ENCODE results near the gene DPEP1. TPM values are rescaled to one million over a fixed set of nuclear protein-coding genes. Genes with fewer than 3 reads are reported as not detected.
"Not testable (repeated sequence)": the region's sequence is repeated elsewhere in the genome, so short reads cannot be mapped to it uniquely, and the experiment has no call there.

The DPEP1 gene
- 0.17 TPM in 1 of 2 replicates, not detected in the other for total RNA-seq (2014; rRNA removed; shearing (Covaris generic))
- 0.39 TPM in 1 of 2 replicates, not detected in the other for polyA plus RNA-seq (2014; cell fraction: nucleus; rRNA removed)

DNA sequence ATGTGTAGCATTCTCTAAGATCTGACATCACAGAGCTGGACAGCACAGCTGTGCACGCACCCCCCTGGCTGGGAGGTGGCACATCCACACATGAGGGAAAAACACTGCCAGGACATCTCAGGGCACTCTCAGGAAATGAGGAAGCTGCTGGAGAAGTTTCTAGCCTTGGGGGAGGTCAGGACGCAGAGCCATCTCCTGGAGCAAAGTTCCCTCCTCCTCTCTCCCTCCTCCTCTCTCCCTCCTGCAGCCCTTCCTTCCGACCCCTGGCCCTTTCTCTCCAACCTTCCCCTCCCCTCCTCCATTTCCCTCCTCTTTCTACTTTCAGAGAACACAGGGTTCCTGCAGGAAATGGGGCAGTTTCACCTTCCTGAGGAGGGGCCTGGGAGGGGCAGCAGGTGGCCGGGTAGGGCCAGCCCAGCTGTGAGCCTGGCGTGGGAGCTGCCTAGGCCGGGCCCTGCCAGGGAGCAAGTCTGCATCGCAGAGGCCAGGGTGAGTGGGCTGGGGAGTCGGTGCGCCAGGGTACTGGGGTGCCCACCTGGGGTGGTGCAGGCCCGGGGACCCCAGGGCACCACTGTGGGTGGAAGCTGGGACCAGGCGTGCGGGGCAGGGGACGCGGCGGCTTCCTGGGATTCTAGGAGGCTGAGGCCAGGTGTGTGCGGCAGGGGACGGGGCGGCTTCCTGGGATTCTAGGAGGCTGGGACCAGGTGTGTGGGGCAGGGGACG, at the start of gene DPEP1:
TSS of gene DPEP1 (plus strand) at position 412 of the 723 bp plus-strand sequence. CDS start 16,769 bp downstream, outside the sequence.
- no peak for DNase-seq (ENCODE audit: extremely low read depth, low read depth)

DNA sequence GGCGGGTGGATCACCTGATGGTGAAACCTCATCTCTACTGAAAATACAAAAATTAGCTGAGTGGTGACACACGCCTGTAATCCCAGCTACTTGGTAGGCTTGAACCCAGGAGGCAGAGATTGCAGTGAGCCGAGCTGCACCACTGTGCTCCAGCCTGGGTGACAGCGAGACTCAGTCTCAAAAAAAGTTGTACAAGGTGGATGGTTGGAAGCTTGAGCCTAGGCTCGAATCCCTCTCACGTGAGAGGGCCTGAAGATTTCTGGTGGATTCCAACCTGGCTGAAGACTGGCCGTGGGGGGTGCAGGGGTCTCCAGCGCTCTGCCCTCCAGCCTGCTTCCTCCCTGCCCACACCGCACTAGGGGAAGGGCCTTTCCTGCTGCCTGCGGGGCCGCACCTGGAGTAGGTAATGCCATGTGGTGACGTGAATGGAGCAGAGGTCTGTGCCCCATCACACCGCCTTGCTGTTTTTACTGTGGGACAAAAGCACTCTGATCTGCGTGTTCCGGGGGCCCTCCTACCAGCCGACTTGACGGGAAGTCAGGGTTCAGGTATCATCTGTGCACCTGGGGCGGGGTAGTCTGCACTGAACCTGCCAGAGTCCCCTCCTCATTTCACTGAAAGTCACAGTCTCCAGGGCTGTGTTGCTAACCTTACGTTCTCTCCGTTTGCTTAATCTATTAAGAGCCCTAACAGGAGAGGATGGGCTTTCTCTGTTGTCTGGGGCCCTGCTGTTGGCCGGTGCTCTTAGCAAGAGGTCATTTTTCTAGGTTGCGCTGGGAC, 48.8 kb upstream of the DPEP1 start:
- DNase-seq (ENCODE audit: extremely low read depth, low read depth), result no peak

DNA sequence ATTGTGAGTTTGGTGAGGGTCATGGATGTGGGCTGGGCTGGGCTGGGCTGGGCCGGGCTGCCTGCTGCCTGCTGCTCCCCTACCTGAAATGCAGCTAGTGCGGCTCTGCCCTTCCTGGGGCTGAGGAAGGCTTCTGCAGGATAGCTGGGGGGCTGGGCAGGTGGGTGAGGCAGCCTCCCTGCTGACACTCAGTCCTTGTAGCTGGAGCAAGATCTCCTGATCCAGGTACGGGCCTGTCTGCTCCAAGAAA, 48.3 kb upstream of the DPEP1 start:
- DNase-seq (ENCODE audit: extremely low read depth, low read depth), result peak; percentile 60

DNA sequence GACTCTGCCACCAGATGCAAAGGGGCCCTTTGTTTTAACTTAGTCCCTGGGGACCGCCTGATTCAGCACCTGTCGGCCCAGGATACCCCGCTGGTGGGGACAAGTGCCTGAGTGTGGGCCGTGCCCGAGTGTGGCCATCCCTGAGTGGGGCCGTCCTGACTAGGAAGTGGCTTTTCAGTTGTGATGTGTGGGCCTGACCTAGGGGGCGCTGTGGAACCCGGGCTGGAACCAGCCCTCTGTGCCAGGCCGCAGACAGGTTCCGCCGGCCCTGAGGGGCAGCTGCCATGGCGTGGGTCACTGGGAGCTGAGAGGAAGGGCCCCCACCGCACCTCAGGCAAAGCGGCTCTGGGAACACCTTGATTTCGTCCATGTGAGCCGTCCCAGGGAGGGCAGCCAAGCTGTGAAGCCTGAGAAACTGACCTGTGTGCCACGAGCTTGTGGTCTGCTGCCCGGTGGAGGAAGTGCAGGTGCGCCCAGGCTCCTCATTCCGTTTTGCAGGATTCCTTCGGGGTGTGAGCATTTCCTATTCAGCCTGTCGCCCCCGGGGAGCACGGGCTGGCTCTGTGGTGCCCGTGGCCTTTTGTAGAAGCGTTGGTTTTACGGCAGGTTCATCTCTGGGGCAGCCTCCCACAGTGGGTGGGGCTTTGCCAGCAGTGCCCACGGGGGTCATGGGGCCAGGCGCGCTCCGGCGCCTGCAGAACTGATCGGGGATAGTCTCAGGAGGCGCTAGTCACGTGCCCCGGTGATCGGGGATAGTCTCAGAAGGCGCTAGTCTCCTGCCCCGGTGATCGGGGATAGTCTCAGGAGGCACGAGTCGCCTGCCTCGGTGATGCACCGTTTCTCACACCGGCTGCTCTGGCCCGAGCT, 47.7 kb upstream of the DPEP1 start:
- DNase-seq (ENCODE audit: extremely low read depth, low read depth), result no peak

DNA sequence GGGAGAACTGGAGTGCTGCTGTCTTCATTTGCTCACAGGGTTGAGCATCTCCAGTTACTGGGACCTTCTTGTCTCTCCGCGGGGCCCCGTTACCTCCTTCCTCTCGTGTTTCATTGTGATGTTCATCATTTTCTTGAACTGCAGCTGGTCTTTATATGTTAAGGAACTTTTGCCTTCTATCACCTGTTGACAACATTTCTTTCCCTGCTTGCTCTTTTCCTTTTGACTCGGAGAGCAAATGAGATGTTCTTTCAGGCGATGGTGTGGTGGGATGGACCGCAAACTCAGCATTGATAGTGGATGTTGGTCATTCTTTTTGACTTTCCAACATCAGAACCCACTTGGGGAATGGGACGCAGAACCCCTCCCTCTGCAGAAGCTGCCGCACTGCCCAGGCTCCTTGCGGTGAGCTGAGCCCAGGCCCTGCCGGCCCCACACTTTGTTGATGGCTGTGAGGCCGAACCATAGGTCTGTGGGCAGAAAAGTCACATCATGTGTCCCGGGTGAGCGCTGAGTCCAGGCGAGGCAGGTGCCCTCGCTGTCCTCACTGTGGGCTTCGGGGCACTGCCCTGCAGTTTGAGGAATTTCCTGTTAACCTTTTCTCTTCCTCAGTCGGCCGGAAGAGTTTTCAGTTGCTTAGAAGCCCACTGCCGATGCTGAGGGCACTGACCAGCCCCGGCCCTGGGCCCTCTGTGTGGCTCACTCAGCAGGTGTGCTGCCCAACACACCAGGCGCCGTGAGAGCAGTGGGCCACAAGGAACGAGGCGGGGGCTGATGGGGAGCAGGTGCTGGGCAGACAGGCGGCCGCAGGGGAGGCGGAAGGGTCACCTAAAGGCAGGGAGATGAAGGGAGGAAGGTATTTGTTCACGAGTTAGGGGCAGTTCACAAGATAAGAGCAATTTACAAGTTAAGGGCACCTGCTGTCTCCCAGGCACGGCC, 45.5 kb upstream of the DPEP1 start:
- DNase-seq (ENCODE audit: extremely low read depth, low read depth), result no peak

DNA sequence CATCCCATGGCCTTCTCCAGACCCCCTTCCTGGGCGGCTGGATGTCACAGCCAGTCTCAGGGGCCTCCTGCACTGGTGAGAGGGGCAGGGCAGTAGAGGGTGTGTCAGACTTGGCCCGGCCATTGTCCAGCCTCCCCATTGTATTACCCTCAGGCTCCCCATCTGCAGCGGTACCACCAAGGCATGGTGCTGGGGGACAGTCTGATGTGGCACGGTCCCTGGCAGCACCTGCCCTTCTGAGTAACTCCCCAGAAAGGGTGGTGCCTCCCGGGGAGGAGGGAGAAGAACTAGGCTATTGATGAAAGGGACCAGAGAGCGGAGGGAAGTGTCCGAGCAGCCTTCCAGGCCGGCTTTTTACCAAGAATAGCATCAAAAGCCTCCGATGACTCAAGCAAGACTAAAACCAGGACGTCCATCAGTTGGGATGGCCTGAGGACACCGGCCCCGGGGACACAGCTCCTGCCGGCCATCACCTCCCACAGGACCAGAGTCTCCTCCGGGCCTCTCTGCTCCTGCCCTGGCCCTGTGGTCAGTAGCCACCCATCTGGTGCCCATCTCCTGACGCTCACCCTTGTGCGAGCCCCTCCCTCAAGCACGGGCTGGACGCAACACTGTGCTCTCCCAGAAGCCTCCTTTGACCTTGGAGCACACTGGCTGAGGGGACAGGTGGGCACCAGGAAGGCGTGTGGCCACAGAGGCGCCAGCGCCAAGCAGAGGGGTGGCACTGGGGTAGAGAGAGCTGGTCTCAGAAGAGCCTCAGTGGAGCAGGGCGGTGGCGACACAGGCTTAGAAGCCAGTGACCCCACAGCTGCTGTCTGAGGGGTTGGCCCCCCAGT, 43.7 kb upstream of the DPEP1 start:
- DNase-seq (ENCODE audit: extremely low read depth, low read depth), result no peak

DNA sequence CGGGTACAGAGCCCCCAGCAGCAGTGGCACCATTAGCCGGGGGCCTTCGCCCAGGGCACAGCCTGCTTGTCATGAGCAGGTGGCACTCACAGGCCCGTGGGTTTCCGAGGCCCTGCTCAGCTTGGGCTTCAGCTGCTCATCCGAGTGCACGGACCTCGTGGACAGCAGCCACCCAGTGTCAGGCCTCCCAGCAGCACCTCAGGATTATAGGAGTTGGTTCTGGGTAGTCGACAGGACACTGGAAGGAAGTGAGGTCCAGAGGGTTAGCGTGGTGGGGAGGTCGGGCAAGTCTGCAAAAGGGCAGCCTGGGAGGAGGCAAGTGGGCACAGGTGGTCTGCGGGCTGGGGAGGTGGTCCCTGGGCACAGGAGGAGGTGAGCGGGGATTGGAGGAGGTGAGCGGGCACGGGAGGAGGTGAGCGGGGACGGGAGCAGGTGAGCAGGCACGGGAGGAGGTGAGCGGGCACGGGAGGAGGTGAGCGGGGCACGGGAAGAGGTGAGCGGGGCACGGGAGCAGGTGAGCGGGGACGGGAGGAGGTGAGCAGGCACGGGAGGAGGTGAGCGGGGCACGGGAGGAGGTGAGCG, 43.0 kb upstream of the DPEP1 start:
- no peak for DNase-seq (ENCODE audit: extremely low read depth, low read depth)

DNA sequence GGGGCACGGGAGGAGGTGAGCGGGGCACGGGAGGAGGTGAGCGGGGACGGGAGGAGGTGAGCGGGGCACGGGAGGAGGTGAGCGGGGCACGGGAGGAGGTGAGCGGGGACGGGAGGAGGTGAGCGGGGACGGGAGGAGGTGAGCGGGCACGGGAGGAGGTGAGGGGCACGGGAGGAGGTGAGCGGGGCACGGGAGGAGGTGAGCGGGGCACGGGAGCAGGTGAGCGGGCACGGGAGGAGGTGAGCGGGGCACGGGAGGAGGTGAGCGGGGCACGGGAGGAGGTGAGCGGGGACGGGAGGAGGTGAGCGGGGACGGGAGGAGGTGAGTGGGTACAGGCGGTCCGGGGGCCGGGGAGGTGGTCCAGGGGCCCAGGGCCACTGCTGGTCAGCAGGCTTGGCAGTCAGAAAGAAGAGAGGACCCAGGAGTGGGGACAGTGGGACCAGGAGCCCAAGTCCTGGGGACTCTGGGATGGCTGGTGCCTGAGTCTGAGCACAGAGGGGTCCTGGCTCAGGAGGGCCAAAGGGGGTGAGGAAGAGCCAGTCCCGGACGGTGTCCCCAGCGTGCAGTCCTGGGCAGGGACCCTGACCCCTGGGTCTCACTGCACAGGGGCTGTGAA, 42.4 kb upstream of the DPEP1 start:
- not testable (repeated sequence) for DNase-seq (ENCODE audit: extremely low read depth, low read depth)

DNA sequence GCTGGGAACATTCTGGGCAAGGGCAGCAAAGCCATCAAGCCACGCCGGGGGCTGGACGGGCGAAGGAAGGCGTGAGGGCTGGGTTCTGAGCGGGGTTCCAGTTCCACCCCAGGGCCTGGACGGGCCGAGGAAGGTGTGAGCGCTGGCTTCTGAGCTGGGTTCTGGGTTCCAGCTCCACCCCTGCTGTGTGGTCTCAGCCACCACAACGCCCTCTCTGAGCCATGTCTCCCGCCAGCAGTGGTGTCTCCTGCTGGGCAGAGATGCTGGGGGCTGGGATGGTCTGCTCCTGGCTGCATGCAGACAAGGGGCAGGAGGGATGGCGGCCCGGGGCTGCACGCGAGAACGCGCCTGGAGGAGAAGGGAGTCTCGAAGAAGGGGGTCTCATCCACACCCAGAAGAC, 41.8 kb upstream of the DPEP1 start:
- DNase-seq (ENCODE audit: extremely low read depth, low read depth), result no peak

DNA sequence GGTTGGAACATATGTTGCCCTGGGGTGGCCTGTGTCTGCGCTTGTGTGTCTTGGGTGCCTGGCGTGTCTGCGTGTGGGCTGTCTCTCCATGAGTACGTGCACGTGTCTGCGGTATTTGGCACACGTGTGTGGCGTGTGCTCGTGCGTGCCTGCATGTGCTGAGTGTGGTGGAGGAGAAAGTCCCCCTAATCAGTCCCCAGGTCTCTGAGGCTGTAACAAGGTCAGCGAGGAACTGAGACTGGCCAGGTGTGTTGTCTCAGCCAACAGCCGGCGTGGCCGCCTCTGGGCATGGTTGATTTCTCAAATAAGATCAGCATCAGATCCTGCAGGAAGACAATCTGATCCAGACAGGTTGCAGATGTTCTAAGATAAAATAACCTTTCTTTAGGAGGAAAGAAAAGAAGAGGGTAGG, 41.4 kb upstream of the DPEP1 start:
- no peak for DNase-seq (ENCODE audit: extremely low read depth, low read depth)

DNA sequence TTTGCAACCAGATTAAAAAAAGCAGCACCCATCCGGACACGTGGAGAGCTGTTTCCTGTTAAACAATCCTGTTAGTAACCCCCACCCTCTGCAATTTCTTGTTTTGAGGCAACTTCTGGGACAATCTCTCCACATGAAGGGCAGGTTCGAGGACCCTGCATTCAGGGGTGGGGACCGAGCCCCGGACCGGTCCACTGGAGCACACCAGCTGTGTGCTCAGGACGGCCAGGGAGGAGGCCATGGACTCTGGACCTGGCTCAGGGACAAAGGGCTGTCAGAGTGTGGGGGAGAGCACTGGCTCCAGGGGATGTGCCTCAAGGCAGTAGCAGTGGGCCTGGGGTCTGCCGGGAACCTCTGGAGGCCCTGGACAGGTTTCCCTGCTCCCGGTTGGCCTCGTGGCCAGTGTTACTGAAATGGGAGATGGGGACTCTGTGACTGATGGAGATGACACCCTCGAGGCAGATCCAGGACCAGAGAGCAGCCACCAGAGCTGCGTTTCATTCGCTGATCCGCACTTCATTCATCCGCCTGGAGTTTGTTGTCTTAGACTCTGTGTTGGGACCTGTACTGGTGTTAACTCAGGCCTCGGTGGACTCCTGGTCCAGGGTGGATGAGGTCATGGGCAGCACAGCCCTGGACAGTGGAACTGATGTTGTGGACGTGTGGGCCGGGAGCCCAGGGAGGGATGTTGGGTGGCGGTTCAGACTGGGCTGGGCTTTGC, 40.8 kb upstream of the DPEP1 start:
- DNase-seq (ENCODE audit: extremely low read depth, low read depth), result no peak

DNA sequence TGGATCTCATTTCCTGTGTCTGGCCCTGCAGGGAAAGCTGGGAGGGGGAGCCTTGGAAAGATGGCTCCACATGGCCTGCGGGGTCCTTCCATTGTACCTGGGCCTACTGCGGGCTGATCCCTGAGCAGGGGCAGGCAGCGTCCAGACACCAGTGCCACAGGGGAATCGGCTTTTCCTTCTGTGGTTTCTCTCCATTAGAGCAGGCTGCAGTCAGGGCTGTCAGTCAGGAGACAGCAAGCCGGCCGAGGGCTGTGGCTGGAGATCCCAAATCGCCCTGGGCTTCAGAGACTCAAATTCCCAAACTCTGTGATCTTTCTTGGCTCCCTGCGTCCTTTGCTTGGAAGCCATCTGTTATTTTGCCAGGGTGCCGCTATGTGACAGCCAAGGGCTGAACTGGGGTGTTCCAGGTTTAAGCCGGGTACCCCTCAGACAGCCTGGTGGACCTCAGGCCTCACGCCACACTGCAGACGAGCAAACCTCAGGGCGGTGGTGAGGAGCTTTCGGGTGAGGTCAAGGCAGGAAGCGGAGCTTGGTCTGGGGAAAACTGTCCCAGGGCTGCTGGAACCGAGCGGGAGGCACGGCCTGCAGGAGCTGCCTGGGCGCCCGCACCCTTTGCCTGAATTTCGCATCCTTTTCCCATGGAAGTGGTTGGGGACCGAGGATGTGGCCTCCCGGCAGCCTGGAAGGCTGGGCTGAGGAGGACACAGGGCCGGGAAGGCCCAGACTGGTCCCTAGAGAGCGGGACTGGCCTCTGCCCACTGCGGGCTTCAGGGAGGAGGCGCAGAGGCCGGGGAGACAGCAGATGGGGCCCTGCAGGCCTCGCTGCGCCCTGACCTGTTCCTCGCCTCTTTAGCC, 39.4 kb upstream of the DPEP1 start:
- no peak for DNase-seq (ENCODE audit: extremely low read depth, low read depth)

DNA sequence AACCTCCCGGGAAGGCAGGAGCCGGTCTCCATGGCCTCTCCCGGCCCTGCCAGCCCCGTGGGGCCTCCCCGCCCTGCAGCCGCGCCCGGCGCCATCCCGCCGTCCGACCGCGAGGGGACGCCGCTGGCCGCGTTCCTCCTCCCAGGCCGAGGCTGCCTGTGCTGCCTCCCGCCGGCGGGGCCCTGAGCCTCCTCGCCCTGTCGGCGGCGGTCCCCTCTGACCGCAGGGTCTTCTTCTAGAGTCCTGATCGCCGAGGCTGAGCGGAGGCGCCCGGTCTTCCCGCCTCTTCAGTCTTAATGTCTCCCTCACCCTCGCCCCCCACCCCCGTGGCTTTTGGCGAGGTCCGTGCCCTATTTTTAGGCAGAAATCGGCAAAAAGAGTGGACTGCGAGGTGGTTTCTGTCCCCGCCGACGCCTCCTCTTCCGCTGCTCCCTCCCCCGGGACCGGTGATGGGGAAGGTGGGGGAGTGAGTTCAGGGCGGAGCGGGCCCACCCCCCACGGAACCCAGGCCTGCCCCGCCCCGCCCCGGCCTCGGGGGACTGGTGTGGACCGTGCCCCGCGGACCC, 38.7 kb upstream of the DPEP1 start:
- DNase-seq (ENCODE audit: extremely low read depth, low read depth), result peak; percentile 72

DNA sequence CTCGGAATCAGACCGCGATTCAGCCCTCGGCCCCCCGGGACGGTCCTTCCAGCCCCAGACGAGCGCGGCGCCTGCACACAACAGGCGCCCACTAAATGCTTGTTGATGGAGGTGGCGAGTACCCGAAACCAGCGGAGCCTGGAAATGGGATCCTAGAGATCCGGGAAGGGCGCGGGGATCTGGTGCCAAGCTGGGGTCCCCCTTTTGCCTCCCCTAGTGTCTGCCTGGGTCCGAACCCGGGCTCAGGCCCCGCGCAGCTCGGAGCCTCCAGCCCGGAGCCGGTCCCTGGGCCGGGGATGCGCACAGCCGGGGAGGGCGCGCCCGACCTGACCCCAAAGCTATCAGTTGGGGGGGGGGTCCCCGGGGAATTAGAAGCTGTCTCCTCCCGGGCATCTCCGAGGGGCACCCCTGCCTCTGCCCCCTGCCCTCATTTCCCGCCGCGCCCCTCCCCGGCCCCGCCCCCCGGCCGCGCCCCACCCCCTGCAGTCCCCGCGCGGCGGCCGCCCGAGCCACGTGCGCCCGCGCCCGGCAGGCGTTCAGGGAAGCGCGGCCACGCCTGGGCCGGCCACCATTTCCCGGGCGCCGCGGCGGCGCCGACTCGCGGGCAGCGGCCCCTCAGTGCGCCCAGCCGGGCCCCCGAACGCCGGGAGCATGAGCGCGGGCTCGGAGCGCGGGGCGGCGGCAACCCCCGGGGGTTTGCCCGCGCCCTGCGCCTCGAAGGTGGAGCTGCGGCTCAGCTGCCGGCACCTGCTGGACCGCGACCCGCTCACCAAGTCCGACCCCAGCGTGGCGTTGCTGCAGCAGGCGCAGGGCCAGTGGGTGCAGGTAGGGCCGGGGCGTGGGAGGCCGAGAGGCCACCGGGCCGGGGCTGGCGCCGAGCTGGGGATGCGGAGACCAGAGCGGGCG, 37.9 kb upstream of the DPEP1 start, which contains the start of gene CPNE7:
TSS of gene CPNE7 (plus strand) at position 512 of the 906 bp plus-strand sequence. CDS start at position 652, 140 bp downstream.
- no peak for DNase-seq (ENCODE audit: extremely low read depth, low read depth)

Measured in NCI-H460 (cell line).